WTC11 (cell line): ENCODE measurements around the gene SECISBP2. TPM values are rescaled to one million over a fixed set of nuclear protein-coding genes. Genes with fewer than 3 reads are reported as not detected.

ENCODE experiments used
- ATAC-seq: fragments of 200-7000 bp; cut with Tn5 transposase; 2 replicates; pipeline ENCODE4 v1.10.0; 2021; ENCODE audit warnings: mild to moderate bottlenecking, moderate library complexity
- CTCF ChIA-PET: fragments of 300-600 bp; sonication (Branson Sonifier 250); formaldehyde crosslinking; loops from one replicate; lab custom pipeline; 2021; ENCODE audit warnings: antibody characterized with exemption; lab: Charles Lee
- POLR2A ChIA-PET: fragments of 350-600 bp; sonication (Branson Sonifier 250); formaldehyde crosslinking; loops from one replicate; lab custom pipeline; 2021; ENCODE audit warnings: antibody characterized with exemption; lab: Charles Lee
- DNase-seq: peaks from one replicate; pipeline ENCODE4 v3.0.0; 2021; ENCODE audit warnings: low spot score
- H3K27ac Mint-ChIP-seq: 2 replicates; pipeline ENCODE4 v1.8.0; 2021; ENCODE audit warnings: mixed read lengths
- H3K27me3 Mint-ChIP-seq: 2 replicates; pipeline ENCODE4 v1.8.0; 2021; ENCODE audit warnings: low read depth, mild to moderate bottlenecking, moderate library complexity, mixed read lengths
- H3K36me3 Mint-ChIP-seq: 2 replicates; pipeline ENCODE4 v1.8.0; 2021; ENCODE audit warnings: mixed read lengths
- H3K4me1 Mint-ChIP-seq: 2 replicates; pipeline ENCODE4 v1.8.0; 2022; ENCODE audit warnings: mixed read lengths
- H3K4me3 Mint-ChIP-seq: 2 replicates; pipeline ENCODE4 v1.8.0; 2021; ENCODE audit warnings: mild to moderate bottlenecking, moderate library complexity, mixed read lengths
- H3K9me3 Mint-ChIP-seq: 2 replicates; pipeline ENCODE4 v1.8.0; 2021; ENCODE audit warnings: mixed read lengths
- AR ChIP-seq: fragments of 250-450 bp; sonication (Bioruptor Pico); IDR thresholded peaks from 2 replicates; pipeline ENCODE4 v1.9.0; 2021; ENCODE audit warnings: mild to moderate bottlenecking
- ATF2 ChIP-seq: sonication (generic); formaldehyde crosslinking; IDR thresholded peaks from 2 replicates; pipeline ENCODE4 v1.8.1; 2022; ENCODE audit warnings: low read depth, missing genetic modification reagents, borderline replicate concordance
- ERG ChIP-seq: fragments of 250-450 bp; sonication (Bioruptor Pico); IDR thresholded peaks from 2 replicates; pipeline ENCODE4 v1.8.0; 2021; ENCODE audit warnings: mild to moderate bottlenecking
- MXD4 ChIP-seq: fragments of 250-450 bp; sonication (Bioruptor Pico); IDR thresholded peaks from 2 replicates; pipeline ENCODE4 v1.8.0; 2021; ENCODE audit warnings: mild to moderate bottlenecking, moderate library complexity, borderline replicate concordance
- NR3C1 ChIP-seq: sonication (generic); formaldehyde crosslinking; conservative IDR thresholded peaks from 2 replicates; pipeline ENCODE4 v1.8.1; 2023; ENCODE audit warnings: low read depth, mild to moderate bottlenecking, missing genetic modification reagents
- SMAD4 ChIP-seq: sonication (generic); formaldehyde crosslinking; IDR thresholded peaks from 2 replicates; pipeline ENCODE4 v1.8.0; 2022; ENCODE audit warnings: mild to moderate bottlenecking, missing genetic modification reagents
- STAT6 ChIP-seq: sonication (generic); formaldehyde crosslinking; conservative IDR thresholded peaks from 2 replicates; pipeline ENCODE4 v1.8.1; 2023; ENCODE audit warnings: mild to moderate bottlenecking, low read depth, missing genetic modification reagents, moderate library complexity
- ZBTB43 ChIP-seq: sonication (generic); formaldehyde crosslinking; IDR thresholded peaks from 2 replicates; pipeline ENCODE4 v1.8.1; 2023; ENCODE audit warnings: mild to moderate bottlenecking, missing genetic modification reagents
- ZNF219 ChIP-seq: sonication (generic); formaldehyde crosslinking; IDR thresholded peaks from 2 replicates; pipeline ENCODE4 v1.8.0; 2023; ENCODE audit warnings: missing genetic modification reagents, mild to moderate bottlenecking, borderline replicate concordance
- ZNF532 ChIP-seq: fragments of 250-450 bp; sonication (Bioruptor Pico); IDR thresholded peaks from 2 replicates; pipeline ENCODE4 v1.9.0; 2021; ENCODE audit warnings: mild to moderate bottlenecking, borderline replicate concordance
- ZSCAN18 ChIP-seq: fragments of 250-450 bp; sonication (Bioruptor Pico); IDR thresholded peaks from 2 replicates; pipeline ENCODE4 v2.1.2; 2022; ENCODE audit warnings: mild to moderate bottlenecking, moderate library complexity
- total RNA-seq: library from RNA; stranded (reverse); gene quantifications from 3 replicates; pipeline ENCODE4 v1.2.3, GENCODE V29; 2021

The SECISBP2 gene
- total RNA-seq, 1 experiment from 2014 or later: 66.2 TPM

GRCh38 chr9:89386206-89386605, 67.9 kb downstream of the SECISBP2 start (continued):
- TF ChIP-seq AR (CRISPR knock-in tag) (no peak), ZNF532 (CRISPR knock-in tag) (no peak), ZBTB43 (CRISPR knock-in tag) (no peak), ERG (CRISPR knock-in tag) (no peak), ZSCAN18 (CRISPR knock-in tag) (no peak)

GRCh38 chr9:89386797-89387196, 68.5 kb downstream of the SECISBP2 start:
- Mint-ChIP-seq H3K4me3 (no peak overlapping the region), H3K4me1 (no peaks in the 10 kb centered on the region), H3K9me3 (no peaks in the 10 kb centered on the region), H3K27ac (no peak overlapping the region), H3K27me3 (no peaks in the 10 kb centered on the region), H3K36me3 (peaks cover 52% of the 10 kb centered on the region)
- no peak for ATAC-seq
- CTCF ChIA-PET: no interaction called here
- DNase-seq: no peak
- POLR2A ChIA-PET: no interaction called here
- no peak for TF ChIP-seq NR3C1
- no peak for TF ChIP-seq SMAD4 (CRISPR knock-in tag)
- TF ChIP-seq MXD4 (CRISPR knock-in tag): no peak
- TF ChIP-seq ZNF532 (CRISPR knock-in tag): no peak
- no peak for TF ChIP-seq STAT6 (CRISPR knock-in tag)
- no peak for TF ChIP-seq ZNF219 (CRISPR knock-in tag)
- no peak for TF ChIP-seq ATF2 (CRISPR knock-in tag)
